Keratinocyte (primary cell): ENCODE data around the gene MRTFB.

Source experiments
- CTCF ChIP-seq, 3 experiments: IDR thresholded peaks in 1 of 3; conservative IDR thresholded peaks in 1 of 3; optimal IDR thresholded peaks in 1 of 3; 2 replicates in 2 of 3; 3 replicates in 1 of 3; pipeline versions ENCODE3 to v1.5.1; 2011; ENCODE audit warnings: low read length in 3 of 3, mild to moderate bottlenecking in 3 of 3, moderate library complexity in 2 of 3, control low read depth in 1 of 3, inconsistent platforms in 1 of 3; ENCODE audit not compliant: insufficient read depth in 2 of 3; ENCODE audit errors: extremely low read depth in 1 of 3
- EZH2 ChIP-seq: IDR thresholded peaks from one replicate; pipeline ENCODE4 v1.6.1; 2012; ENCODE audit warnings: inconsistent platforms, mild to moderate bottlenecking, low read length, moderate library complexity

- TF ChIP-seq CTCF (optimal IDR thresholded peaks at IDR 0.05 in 1 of 3, IDR thresholded peaks at IDR 0.05 in 1 of 3, conservative IDR thresholded peaks at IDR 0.05 in 1 of 3; ENCODE audit: extremely low read depth in 1 of 3, insufficient read depth in 2 of 3, low read length in 3 of 3) (no peak), EZH2 (no peak)
Measured at GRCh38 chr16:14310519-14310991, 239.4 kb downstream of the MRTFB start.
